Kidney tubule cell (primary cell): ENCODE measurements around the gene MT1HL1.

Experiments used
- DNase-seq: peaks from one replicate; pipeline ENCODE4 v3.0.0-alpha.2; 2018; ENCODE audit warnings: low spot score

The MT1HL1 gene

DNA sequence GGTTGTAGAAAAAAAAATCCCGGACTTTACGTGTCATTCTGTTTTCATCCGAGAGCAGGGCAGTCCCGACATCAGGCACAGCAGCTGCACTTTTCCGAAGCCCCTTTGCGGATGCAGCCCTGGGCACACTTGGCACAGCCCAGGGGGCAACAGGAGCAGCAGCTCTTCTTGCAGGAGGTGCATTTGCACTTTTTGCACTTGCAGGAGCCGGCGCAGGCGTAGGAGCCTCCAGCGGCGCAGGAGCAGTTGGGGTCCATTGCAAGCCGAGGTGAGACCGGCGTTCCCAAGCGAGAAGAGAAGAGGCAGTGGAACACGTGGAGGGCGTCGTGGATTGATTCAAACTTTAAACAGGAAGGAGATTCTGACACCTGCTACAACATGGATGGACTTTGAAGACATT is at the start of gene MT1HL1:
TSS of gene MT1HL1 (minus strand) at position 326 of the 400 bp plus-strand sequence. CDS start at position 257, 69 bp downstream.
- DNase-seq, result no peak

GRCh38 chr1:237050915-237051314 is 46.7 kb upstream of the MT1HL1 start:
- no peak for DNase-seq

GRCh38 chr1:237050185-237050584 is 45.9 kb upstream of the MT1HL1 start:
- DNase-seq, result no peak

DNA sequence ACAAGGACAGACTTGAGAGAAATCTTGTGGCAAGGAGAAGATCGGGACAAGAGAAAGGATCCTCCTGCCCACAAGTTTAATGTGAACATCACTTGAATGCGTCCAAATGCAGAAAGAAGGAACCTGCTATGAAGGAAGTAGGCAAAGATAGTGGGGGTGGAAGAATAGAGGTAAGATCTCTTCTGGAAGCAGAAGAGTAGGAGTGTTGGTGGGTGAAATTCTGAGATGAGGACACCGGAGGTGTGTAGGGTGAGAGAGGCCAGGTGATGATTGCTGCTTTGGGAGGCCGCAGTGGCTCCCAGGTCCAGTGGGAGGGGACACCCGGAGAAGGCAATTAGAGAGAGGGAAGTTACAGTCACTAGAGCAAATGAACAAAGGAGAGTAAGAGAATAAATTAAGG is 44.6 kb upstream of the MT1HL1 start:
- no peak for DNase-seq

GRCh38 chr1:237045278-237046016 is 41.2 kb upstream of the MT1HL1 start:
- no peak for DNase-seq

- no peak for DNase-seq
Observed at GRCh38 chr1:237043846-237044636, 39.8 kb upstream of the MT1HL1 start.

GRCh38 chr1:237042892-237043576 is 38.8 kb upstream of the MT1HL1 start:
- no peak for DNase-seq

DNA sequence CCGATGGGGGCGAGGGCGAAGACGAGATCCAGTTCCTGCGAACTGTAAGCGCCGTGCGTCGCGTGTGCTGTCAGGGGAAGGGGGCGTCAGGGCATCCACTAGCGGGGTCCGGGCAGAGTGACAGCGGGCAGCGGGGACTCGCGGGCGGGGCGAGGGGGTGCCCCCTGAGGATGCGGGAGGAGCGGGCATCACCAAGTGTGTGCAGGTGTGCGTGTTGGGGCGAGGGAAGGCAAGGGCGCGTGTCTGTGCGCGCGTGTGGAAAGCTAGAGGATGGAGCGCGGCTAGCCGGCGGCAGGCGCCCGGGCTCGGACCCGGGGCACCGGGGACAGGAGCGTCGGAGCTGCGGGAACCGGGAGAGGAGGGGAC is 38.3 kb upstream of the MT1HL1 start:
- no peak for DNase-seq

DNA sequence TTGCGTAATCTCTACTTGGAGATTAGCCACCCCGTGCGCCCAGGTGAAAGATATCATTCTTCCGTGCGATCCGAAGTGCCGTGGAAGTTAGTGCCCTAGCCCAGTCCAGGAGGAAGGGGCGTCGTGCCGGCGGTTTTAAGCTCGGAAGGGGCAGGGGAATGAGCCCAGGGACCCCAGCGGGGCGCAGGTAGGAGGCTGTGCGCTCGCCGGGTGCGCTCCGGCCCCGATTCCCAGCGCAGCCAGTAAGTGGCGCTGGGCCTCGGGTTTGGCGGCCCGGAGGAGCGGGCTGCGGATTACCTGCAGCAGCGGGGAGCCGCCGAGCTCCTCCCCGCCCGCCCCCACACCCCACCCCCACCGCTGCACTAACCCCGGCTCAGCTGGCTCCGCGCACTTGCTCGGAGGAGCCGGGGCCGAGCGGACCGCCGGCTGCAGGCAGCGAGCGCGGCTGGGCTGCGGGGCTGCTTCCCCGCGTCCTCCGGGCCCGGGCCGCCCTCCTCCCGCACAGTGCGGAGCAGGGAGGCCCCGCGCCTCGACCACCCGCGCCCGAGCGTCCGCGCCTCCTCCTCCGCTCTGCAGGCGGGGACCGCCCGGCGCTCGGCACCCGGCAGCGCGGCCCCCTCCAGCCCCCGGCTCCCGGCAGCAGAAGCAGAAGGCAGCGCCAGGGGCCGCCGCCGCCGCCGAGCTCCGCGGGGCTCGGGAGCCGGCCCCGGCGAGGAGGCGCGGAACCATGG is 37.7 kb upstream of the MT1HL1 start, which contains the start of gene RYR2:
TSS of gene RYR2 (plus strand) at position 390 of the 731 bp plus-strand sequence. CDS start at position 728, 338 bp downstream.
- peak; percentile 33 for DNase-seq

DNA sequence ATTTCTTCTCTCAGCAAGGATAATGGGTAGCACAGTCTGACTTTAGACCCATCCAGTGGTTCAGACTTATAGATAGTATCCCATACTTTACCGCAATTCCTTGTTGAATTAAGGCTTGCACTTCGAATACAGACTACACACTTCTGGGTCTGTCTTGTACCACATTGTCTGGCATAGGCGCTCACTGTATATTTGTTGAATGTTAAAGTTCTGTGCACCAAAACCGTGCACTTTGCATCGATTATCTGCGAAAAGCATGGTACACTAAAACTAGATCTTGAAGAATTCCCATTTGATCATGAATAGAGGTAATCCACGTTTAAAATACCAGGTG is 37.2 kb upstream of the MT1HL1 start:
- DNase-seq, result no peak

DNA sequence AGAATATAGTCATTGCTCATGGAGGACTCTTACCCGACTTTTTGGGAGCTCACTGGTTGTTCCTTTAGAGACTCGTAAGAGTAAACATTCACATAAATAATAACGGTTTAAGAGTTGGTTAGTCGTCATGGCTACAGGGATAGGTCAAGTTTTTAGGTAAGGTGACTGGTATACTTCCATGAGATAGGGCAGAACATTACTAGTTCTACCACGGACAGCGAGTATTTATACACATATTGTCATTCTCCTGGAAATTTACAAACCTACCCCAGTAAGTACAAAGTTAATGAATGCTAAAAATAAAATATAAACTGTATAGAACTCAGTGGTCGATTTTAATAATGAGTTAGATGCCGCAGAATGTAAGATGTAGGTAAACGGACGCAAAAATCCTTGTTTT is 36.6 kb upstream of the MT1HL1 start:
- no peak for DNase-seq

DNA sequence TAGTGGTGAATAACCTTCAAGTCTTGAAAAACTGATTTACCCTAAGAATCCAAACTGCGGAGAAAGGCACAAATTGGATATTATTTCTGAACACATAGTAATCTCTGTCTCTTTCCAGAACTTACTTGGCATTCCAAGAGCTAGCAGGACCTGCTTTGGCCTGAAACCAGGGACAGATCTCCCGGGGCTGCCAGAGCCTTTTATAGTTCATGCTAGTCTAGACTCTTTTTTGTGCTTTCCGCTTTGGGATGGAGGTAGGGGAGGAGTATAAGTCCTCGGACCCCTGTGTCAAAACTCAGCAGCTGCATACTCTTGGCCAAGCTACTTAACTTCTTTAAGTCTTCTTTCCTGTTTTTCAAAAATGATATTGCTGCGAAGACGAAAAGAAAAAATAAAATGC is 34.0 kb upstream of the MT1HL1 start:
- DNase-seq, result no peak

DNA sequence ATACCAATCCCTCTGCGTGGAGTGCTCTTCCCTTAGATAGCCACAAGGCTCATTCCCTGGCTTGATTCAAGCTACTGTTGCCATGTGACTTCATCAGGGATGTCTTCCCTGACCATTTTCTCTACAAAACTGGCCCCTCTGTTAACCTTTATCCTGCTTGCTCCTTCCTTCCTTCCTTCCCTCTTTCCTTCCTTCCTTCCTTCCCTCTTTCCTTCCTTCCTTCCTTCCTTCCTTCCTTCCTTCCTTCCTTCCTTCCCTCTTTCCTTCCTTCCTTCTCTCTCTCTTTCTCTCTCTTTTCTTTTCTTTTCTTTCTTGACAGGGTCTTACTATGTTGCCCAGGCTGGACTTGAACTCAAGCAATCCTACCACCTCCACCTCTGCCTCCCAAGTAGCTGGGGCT is 31.5 kb upstream of the MT1HL1 start:
- no peak for DNase-seq

GRCh38 chr1:237033804-237034203 is 29.6 kb upstream of the MT1HL1 start:
- no peak for DNase-seq

DNA sequence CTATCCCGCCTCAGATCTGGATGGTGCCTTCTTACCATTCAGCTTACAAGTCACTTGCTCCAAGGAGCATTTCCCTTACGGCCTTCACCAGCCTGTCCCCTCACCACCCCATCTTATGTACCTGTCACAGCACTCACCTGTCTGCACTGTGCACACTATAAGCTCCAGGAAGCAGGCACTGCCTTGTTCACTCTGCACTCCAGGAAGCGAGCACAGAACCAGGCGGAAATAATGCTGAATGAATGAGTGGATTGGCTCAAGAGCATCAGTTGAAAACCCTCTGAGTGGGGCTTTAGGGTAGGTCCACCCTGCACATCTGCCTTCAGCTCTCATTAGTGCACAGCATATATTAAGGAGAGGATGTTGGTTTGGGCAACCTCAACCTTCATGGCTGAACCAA is 28.8 kb upstream of the MT1HL1 start:
- no peak for DNase-seq

DNA sequence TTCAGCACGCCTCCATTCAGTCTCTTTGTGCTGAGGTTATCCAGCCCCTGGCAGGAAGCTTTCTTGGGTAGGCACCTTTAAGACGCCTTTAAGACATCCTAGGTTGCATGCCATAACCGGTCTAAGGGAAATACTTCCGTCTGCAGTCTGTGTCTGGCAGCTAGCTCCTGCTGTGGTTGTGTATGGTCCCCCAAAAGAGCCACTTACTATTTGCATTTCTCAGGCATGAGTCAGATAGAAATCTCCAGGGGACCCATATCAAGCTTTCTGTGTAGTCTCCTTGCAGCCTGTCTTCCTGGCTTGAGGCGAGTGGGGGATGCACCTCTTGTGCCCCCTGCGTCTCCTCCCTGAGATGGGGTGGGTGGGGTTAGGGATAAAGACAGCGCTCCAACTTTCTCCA is 27.8 kb upstream of the MT1HL1 start:
- no peak for DNase-seq

DNA sequence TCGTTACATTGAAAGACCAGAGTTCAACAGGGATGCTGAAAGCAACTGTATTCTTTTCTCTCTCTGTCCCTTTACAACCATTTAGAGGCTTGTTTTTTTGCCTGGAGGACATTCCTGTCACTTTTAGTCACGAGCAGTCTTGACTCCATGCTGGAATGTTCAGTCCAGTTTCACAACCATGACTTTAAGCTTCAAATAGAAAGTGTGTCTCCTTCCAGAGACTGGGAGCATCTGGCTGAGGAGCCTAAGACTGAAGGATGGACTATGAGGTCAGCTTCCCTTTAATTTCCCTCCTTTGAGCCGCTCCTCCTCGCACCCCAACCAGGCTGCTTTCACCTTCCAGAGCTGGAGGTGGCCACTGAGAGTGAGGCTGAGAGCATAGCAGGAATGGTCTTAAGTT is 27.2 kb upstream of the MT1HL1 start:
- no peak for DNase-seq

DNA sequence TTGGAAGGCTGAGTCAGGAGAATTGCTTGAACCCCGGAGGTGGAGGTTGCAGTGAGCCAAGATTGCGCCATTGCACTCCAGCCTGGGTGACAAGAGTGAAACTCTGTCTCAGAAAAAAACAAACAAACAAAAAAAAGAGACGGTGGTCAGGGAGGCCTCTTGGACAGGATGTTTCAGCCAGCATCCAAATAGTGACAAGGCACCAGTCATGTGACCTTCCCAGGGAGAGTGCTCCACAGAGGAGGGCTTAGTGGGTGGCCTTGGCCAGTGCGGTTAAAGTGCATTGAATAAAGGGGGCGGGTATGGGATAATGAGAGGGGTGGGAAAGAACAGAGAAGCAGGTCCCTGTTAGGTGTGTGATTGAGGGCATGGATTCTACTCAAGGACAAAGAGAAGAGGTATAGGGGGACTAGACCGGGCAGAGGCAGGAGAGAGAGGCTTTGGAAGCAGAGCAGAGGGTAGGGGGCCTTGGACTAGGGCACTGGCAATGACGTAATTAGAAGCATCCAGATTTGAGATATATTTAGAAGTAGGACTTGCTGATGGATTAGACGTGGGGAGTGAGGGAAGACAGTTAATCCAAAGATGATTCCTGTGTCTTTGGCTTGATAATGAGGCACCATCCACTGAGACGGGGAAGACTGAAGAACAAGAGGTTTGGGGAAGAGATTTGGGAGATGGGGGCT is 25.8 kb upstream of the MT1HL1 start:
- DNase-seq, result no peak

DNA sequence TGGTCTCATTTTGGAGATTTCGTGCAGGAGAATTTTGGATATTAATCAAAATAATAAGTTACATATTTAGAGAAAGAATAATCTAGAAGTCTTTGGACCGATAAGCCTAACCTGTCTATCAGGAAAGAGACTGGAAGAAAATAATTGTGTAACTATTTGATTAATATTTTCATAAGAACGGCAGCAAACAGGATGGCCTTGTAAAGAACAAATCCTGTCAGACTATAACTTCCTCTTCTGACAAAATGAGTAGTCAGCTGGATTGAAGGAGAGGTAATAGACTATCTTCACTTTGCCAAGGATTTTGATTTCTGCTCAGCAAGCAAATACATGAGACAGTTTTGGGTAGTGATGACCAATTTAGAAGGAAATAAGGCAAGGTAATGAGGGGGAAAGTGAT is 25.0 kb upstream of the MT1HL1 start:
- no peak for DNase-seq

GRCh38 chr1:237025358-237026074 is 21.3 kb upstream of the MT1HL1 start:
- DNase-seq, result no peak

DNA sequence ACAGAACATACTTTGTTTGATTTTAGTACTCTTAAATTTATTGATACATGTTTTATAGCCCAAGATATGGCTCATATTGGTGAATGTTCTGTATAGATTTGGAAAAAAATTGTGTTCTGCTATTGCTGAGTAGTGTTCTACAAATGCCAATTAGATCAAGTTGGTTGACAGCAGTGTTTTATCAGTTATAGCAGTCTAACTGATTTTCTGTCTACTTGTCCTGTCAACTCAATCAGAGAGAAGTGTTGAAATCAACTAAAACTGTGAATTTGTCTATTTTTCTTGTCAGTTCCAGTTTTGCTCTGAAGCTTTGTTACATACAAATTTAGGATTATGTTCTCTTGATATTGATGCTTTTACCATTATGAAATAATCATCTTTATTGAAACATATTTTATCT is 14.7 kb upstream of the MT1HL1 start:
- DNase-seq, result no peak
